Stimulated activated CD4-positive, alpha-beta T cell treated with anti-CD3 and anti-CD28 coated beads, Interleukin-2, amount 100 ng/mL, for 48 hours (primary cell): ENCODE results near the gene MAP4K5.
A peak's percentile ranks its signal among the peaks of the same experiment; 100 is the strongest.
"Not testable (repeated sequence)": the region's sequence is repeated elsewhere in the genome, so short reads cannot be mapped to it uniquely, and the experiment has no call there.

ENCODE experiments used
- DNase-seq, 2 donors: peaks; one replicate each; pipeline ENCODE4 v3.0.0-alpha.2; 2020

The MAP4K5 gene

DNA sequence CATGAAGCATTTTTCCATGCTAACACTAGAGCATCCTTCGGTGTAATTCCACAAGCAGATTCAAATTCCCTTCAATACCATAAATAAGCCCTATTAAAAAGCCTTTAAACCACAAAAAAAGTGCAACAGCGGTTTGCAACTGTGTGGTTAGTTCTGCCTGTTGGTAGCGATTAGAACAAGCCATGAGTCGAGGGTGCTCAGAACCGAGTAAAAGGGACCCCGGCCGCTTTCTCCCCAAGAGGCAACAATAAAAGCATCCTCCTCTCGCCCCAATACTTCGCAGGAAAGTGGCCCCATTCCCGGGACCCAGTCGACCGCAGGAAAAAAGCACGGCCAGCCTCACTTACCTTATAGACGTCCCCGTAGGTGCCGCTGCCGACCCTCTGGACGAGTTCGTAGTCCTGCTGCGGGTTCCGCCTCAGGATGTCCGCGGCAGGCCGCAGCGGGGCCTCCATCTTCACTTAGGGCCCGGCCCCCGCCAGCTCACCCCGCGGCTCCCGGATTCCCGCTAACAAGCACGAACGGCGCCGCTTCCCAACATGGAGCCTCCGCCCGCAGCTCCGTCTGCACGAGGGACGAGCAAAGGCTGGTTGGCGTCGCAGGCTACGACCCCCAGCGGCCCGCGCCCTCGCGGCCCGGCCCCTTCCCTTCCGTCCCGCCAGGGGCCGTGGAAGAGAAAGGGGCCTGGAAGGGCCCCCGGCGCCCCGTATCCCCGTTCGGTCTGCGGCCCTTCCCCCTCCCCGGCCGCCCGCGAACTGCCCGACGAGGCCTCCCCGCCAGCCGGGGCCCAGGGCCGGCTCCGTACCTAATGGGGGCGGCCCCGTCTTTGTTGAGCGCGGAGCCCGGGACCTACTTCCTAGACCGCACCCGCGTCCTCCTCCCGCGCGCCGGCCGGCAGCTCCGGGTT, 521 bp downstream of the MAP4K5 start:
- peak; percentile 16 to 22 for DNase-seq

DNA sequence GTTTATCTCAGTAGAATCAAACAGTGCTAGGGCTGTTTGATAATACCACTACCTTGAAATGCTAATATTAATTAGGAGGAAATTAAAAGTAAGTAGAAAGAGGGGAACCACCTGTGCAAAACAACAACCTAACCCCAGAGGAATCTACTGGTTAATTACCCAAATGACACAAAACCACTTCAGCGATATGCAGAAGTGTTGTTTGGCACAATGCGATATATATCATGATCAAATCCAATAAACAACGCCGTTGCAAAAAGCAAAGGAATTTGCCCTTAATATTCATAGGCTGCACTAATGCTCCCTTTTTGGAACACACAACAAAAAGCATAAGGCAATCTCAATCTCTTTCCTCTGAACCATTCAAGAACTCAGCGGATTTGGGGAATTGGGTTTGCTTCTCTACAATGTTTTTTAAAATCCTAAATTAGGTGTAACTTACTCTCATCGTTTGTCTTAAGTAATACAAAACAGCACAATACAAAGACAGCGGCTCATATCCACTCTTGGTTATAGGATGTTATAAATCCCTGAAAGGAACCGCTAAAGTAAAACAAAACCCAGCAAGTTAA, 1.5 kb downstream of the MAP4K5 start:
- no peak for DNase-seq

DNA sequence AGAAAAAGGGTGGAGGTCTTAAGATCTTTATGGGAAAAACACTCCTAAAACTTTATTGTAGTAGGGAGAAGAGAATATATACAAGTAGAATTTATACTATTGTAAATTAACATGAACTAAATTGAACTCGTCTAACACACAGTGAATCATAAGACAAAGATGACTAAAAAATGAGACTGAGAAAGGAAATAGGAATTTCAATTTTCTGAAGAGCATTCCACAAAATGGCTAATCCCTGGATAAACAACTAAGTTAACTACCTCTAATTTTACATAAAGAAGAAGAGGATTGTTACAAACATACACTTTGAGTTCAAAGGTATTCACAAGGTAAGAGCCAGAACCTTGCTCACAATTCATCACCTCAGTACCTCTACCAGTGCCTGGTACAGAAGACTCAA, 2.0 kb downstream of the MAP4K5 start:
- no peak for DNase-seq

DNA sequence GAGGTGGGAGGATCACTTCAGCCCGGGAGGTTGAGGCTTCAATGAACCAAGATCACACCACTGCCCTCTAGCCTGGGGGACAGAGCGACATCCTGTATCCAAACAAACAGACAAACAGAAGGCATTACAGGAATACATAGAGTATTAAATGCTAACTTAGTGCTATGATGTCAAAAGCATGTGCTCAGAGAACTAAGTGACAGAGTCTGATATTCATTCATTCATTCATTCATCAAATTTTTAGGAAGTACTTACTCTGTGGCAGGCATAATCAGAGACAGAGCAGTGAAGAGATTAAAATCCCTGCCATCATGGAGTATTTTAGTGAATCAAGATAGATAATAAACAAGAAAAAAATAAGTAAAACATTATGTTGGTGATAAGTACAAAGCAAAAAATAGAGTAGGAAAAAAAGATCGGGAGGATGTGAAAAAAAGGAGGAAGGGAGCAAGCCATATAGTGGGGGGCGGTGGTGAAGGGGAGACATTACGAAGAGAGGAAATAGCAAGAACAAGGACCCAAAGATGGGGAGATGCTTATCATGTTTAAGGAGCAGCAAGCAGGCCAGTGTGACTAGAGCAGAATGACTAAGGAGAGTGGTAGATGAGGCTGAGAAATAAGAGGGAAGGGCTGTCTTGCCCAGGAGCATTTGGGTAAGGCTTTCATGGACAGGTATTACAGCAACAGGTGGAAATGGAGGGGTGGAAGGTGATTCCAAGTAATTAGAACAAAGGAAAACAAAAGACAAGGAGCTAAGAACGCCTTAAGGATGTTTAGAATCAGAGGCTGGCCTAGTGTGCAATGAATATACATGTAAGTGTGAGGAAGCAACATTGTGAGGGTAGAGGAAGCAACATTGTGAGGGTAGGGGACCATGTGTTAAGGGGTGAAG, 2.8 kb downstream of the MAP4K5 start:
- no peak for DNase-seq

DNA sequence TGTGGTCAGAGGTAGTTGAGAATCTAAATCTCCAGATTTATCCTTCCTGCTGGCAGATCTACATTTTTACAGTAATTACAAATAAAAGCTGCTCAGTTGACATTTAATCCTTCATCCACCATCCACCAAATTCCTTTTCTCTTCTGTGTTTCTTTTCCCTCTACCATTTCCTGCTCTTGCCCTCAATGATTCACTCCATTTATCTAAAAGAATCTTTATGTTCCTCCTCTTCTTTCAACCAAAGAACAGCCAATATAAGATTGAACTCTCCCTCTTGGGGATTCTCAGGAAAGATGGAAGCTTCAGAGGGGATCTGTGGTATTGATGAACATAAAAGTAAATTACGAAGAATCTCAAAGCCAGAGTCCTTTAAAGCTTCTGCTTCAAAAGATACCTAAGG, 4.4 kb downstream of the MAP4K5 start:
- DNase-seq, result no peak

DNA sequence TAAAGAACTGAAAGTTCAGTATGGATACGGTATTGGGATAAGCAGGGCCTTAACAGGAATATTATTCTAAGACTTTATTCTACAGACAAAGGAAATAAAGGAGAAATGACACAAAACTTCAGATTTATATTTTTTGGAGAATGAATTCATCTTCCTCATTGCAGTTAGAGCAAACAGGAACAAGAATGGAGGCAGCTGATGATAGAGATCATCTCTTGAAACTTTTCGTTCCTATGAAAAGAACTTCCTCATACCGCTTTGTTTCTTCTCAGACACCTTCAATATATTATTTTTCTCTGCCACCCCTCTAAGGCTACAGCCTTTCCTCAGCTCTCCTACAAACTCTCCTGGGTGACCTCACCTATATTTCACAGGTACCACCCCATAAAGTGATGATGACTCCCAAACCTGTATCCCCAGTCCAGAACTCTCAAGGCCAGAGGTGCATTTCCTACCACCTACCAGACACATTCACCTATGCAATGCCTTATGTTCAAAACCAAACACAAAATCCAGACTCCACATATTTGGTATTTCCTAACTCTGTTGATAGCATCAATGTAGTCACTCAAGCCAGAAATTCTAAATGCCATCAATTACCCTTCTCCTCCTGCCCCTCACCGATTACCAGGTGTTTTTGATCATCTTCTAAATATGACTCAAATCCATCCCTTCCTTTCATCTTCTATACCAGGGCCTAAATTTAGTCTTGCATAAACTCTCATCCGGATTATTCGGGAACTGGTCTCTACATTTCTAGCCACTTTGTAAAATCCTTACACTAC, 7.4 kb downstream of the MAP4K5 start:
- no peak for DNase-seq

DNA sequence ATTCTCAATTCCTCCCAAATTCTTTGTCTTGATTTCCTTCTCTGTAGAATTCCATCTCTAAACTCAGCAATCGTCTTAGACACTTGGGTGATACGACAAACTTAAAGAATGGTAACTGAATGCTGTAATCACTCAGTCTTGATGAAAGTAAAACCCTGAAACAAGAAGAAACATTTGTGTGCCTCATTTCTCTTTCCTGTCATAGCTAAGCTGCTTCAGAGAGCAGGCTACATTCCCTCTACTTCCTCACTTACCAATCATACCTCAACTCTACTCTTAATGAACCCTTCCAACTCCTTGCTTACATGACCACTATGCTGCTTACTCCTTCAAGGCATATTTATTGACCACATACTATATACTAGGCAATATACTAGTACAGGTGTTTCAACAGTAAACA, 8.3 kb downstream of the MAP4K5 start:
- no peak for DNase-seq

DNA sequence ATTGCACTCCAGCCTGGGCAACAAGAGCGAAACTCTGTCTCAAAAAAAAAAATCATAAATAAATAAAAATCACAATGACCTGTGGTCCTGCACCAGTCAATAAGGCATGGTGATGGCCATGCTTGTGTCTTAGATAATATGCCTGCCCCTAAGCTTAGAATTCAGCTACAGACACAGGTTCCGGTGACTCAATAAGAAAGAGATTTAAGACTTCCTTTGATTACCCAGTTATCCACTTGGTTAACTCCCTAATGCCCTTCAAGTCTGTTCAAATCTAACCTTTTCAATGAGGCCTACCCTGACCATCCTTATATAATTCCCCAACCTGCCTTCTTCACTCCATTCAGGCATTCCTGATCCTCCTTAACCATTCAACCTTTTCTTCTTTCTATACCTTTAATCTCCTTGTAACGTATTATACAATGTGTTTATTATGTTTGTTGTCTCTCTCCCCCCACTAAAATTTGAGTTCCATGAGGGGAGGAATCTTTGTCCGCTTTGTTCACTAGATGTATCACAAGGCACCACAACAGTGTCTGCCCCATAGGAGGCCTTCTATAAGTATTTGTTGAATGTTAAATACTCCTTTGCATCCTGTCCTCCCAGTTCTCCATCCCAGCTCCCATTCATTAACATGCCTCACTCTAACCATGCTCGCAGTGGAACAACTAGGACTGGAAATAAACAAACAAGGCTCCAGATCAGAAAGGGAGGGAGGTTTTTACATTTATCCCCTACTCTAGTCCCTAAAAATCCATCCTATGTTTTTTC, 8.9 kb downstream of the MAP4K5 start:
- DNase-seq, result no peak

DNA sequence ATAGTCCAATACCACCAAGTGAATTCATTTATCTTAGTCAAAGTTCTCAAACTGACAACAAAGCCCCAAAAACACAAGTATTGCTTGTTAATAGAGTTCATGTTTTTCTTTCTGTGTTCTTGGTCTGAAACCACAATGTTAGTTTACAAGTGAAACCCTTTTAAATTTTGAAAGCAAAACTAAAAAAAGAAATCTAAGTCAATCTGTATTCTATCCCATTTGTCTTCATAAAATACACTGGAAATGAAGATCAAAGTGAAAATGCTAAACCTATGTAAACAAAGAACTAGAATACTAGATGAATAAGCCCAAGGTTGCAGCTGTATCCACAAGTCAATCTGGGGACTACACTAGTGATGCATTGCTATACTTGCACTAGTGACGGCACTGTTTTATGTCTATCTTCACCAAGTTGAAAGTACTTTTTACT, 10.4 kb downstream of the MAP4K5 start:
- no peak for DNase-seq

DNA sequence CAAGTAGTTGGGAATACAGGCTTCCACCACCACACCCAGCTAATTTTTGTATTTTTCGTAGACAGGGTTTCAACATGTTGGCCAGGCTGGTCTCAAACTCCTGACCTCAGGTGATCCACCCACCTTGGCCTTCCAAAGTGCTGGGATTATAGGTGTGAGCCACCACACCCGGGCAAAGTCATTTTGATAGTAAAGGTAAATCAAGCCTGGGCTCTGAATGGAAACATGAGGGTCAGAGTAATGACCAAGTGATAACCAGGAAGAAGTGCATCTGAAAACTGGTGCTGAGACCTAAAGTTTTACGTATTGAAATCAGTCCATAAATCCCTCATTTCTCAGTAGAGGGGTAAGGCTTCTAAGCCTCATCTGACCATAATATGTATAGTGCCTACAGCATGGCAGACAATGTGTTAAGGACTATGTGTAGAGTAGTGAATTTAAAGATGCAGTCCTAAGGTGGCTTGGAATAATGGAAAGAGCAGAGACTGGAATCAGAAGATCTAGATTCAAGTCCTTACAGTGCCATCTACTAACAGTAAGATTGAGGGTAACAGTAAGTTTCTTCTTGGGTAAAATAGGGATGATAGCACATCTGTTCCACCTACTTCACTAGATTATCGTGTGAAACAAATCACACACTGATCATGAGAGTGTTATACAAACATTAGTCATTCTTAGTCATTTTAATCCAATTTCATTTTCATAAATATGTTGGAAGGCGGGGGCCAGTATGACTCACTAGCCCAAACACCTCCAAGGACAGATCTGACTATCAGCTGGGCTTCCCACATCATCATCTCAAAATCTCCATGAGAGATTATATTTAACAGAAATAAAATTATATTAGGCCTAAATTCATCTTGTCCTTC, 11.2 kb downstream of the MAP4K5 start:
- DNase-seq, result peak; percentile 18 to 32

DNA sequence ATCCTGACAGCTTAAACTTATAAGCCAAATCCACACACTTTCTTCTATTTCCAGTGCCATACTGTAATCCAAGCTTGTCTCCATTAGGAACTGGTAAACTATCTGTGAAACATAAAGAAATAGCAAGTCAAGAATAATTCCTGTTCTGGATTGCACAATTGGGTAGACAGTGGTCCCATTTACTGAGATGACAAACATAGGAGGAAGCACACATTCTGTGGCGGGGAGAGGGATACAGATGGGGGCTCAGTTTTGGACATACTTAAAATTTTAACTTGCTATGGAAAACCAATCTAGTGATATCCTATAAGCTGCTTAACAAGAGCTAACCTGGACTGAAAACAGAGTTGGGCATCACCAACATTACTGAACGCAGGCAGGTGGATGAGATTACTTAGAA, 16.3 kb downstream of the MAP4K5 start:
- no peak for DNase-seq

DNA sequence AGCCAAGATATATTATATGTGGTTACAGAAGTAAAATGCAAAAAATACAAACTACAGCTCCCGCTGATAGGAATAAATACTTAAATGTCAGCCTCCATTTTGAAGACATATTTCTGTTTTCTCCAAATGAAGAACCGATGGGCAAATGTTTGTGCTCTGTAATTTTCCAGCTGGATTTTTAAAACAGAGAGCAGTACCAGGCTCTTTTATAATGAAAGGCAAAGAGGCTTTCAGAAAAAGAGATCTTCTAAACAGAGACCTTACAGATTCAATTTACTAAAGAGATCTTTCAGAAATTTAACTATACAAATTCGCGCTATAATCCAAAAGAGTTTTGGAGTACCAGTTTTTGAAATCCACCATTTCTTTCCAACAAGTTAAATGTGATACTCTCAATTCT, 19.9 kb downstream of the MAP4K5 start:
- no peak for DNase-seq

DNA sequence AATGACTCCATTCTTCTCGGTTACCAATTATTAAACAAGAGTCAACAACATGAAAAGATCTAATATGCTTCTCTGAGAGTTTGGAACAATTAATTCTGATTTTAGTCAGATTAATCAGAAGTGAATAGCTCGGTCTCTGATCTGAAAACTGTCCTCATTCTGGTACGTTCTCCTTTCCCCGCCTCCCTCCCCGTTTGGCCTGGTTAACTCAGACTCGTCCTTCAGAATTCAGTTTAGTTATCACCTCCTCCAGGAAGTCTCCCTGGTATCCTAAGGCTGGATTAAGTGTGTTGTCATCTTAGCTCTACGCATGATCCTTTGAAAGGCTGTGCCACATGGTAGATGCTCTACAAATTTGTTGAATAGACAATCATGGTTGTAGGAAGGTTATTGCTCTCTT, 22.2 kb downstream of the MAP4K5 start:
- DNase-seq, result no peak

DNA sequence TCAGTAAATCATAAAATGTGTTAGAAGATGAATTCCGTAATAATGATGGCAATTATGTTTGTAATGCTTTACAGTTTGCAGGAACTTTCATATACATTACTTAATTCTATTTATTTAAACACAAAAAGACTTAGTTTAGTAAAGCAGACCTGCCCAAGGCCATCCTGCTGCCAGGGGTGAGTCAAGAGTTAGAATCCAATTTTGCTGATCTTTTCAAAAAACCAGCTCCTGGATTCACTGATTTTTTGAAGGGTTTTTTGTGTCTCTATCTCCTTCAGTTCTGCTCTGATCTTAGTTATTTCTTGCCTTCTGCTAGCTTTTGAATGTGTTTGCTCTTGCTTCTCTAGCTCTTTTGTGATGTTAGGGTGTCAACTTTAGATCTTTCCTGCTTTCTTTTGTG, 25.3 kb downstream of the MAP4K5 start:
- not testable (repeated sequence) for DNase-seq

DNA sequence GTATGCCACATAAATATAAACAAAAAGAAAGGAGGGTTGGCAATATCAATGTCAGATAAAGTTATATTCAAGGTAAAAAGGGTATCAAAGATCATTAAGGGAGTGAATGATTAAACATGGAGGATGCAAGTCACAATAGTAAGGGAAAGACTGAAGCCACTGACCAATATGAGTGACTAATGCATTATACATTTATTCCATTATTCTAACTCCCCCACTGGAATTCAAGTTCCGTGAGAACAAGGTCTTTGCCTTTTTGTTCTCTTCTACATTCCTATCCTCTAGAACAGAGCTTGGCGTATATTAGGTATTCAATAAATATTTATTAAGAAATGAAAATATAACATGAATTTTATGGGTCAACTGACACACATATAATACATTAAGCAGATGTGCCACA, 30.7 kb downstream of the MAP4K5 start:
- DNase-seq, result no peak

DNA sequence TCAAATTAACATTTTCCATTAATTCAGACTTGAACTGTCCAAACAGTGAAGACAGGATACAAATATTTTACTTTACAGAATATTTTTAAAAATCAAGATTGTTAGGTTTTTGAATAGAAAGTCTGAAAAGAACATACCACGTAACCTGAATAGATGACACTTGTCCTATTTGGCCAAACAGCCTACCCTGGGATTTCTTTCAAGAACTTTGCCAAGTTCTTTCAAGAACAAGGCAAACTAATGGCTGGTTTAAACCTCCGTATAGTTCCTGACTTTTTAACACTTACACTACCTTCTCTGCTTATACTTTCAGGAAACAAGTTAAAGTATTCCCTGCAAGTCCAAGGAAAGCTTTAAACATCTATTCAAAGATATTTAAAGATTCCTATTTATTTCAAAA, 35.0 kb downstream of the MAP4K5 start:
- no peak for DNase-seq

DNA sequence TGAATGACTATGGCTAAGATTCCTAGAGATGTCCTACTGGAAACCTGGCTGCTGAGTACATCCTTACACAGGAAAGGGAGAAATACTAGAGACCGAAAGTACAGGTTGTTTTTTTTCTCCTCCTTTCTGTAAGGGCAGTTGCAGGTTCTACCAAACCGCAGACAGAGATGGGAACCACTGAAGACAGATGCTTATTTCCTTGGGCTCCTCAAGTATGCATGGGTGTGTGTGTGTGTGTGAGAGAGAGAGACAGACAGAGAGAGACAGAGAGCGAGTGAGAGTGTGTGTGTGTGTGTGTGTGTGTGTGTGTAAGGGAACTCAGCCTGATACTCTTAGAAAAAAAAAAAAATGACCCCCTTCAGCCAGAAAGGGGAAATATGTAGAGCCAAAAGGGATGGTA, 42.5 kb downstream of the MAP4K5 start:
- no peak for DNase-seq

DNA sequence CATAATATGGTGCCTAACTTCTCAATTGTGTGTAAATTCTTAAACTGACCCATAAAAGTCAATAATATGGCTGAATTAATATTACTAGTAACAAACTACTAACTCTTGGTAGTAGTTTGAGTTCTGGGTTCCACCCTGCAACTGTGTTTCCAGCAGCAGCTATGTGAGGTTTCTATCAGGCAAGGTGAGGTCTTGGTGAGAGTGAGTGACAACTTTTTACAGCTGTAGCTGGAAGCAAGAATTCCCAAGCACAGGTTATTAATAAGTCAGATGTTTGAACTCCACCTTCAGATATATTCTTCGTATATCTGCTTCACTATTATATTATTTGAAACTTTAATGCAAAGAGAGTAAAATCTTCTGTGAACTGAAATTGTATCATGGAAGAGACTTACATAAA, 43.8 kb downstream of the MAP4K5 start:
- DNase-seq, result no peak

DNA sequence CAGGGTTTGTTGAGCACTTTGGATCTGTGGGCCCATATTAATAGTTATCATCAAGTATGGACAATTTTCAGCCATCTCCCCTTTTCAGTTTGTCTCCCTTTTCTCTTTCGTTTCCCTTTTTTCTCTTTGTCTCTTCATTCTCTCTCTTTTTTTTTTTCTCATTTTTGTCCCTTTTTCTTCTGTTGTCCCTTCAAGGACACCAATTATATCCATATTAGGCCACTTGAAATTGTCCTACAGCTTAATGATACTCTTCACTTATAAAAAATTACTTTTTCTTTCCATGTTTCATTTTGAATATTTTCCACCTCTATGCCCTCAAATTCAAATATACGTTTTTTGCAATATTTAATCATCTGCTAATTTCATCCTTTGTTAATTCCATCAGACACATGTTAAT, 53.3 kb downstream of the MAP4K5 start:
- no peak for DNase-seq

DNA sequence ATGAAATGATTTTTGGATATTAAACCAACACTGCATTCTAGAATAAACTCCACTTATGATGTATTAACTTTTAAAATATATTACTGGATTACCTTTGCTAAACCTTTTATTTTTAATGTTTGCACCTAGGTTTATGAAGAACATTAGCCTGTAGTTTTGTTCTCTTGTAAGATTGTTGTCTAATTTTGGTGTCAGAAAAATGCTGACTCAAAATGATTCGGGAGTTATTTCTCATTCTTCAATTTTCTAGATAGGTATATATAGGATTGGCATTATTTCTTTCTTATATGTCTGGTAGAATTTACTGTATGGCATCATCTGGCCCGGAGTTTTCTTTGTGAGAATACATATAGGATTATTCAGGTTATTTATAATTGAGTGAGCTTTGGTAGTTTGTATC, 54.6 kb downstream of the MAP4K5 start:
- no peak for DNase-seq

DNA sequence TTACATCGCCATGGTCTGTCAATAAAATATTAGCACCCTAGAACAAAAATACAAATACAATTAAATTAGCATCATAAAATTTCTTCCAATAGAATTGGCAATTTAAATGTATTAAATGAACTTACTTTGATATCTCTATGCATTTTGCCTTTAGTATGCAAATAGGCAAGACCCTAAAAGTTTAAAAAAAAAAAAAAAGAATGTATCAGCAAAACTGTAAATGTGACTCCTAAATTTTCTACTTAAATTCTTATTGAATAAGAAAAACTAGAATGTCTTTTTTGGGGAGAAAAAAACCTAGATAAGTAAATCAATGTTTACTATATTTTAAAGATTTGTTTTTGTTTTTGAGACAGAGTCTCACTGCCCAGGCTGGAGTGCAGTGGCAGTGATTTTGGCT, 56.2 kb downstream of the MAP4K5 start:
- DNase-seq, result no peak
